ENCODE data around the gene GPR162. TPM values are rescaled to one million over a fixed set of nuclear protein-coding genes. Genes with fewer than 3 reads are reported as not detected.

The GPR162 gene
- total RNA-seq, 1 experiment from 2014 or later, result not detected

- TF ChIP-seq, protein P1, sequence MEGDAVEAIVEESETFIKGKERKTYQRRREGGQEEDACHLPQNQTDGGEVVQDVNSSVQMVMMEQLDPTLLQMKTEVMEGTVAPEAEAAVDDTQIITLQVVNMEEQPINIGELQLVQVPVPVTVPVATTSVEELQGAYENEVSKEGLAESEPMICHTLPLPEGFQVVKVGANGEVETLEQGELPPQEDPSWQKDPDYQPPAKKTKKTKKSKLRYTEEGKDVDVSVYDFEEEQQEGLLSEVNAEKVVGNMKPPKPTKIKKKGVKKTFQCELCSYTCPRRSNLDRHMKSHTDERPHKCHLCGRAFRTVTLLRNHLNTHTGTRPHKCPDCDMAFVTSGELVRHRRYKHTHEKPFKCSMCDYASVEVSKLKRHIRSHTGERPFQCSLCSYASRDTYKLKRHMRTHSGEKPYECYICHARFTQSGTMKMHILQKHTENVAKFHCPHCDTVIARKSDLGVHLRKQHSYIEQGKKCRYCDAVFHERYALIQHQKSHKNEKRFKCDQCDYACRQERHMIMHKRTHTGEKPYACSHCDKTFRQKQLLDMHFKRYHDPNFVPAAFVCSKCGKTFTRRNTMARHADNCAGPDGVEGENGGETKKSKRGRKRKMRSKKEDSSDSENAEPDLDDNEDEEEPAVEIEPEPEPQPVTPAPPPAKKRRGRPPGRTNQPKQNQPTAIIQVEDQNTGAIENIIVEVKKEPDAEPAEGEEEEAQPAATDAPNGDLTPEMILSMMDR (conservative IDR thresholded peaks at IDR 0.05; ENCODE audit: low read depth, low read length), result no peak
- TF ChIP-seq EZH2 (IDR thresholded peaks at IDR 0.05; ENCODE audit: low read length, unreplicated experiment) (no peak), EZH2phosphoT487 (IDR thresholded peaks at IDR 0.05; ENCODE audit: borderline replicate concordance, low read length) (no peak)
- H3K9ac ChIP-seq (ENCODE audit: low read length), result no peak overlapping the region
- DNase-seq, result no peak
- ChIA-PET CTCF (no interaction called here), POLR2A (ENCODE audit: unreplicated experiment) (no interaction called here)
- no peaks in the 10 kb centered on the region for H4K20me1 ChIP-seq (ENCODE audit: low read length)
- H3K36me3 ChIP-seq (ENCODE audit: low read depth, low read length), result no peaks in the 10 kb centered on the region
- no peaks in the 10 kb centered on the region for H3K79me2 ChIP-seq (ENCODE audit: low read length)
- H3K4me2 ChIP-seq (ENCODE audit: low read length), result no peak overlapping the region
- no peaks in the 10 kb centered on the region for H3K9me2 ChIP-seq (replicated peaks; ENCODE audit: low read length)
- no peaks in the 10 kb centered on the region for H3F3A ChIP-seq (ENCODE audit: low read length, unreplicated experiment)
- H3K4me3 ChIP-seq (ENCODE audit: low read length), result no peak overlapping the region
- ATAC-seq, result no peak
- no peak overlapping the region for H2AFZ ChIP-seq (ENCODE audit: low read length)
- no peaks in the 10 kb centered on the region for H3K9me3 ChIP-seq (ENCODE audit: low read length)
- intact Hi-C loops (cut with micrococcal nuclease), result no loop called here
- H3K27ac ChIP-seq (ENCODE audit: low read length), result no peak overlapping the region
- H3K4me1 ChIP-seq (ENCODE audit: insufficient read depth, low read length), result no peaks in the 10 kb centered on the region
- BruUV-seq (replicated peaks), result no TSS peak
- H3K27me3 ChIP-seq (ENCODE audit: low read length), result no peaks in the 10 kb centered on the region
These were observed 3.4 kb upstream of the GPR162 start for GRCh38 chr12:6818222-6818621.

GRCh38 chr12:6818645-6819044, 3.0 kb upstream of the GPR162 start:
- ATAC-seq, result no peak
- Histone ChIP-seq H3F3A (ENCODE audit: low read length, unreplicated experiment) (no peaks in the 10 kb centered on the region), H3K4me3 (ENCODE audit: low read length) (no peak overlapping the region), H4K20me1 (ENCODE audit: low read length) (no peaks in the 10 kb centered on the region), H3K9me2 (replicated peaks; ENCODE audit: low read length) (no peaks in the 10 kb centered on the region), H3K9me3 (ENCODE audit: low read length) (no peaks in the 10 kb centered on the region), H3K36me3 (ENCODE audit: low read depth, low read length) (no peaks in the 10 kb centered on the region), H3K4me1 (ENCODE audit: insufficient read depth, low read length) (no peaks in the 10 kb centered on the region), H3K9ac (ENCODE audit: low read length) (no peak overlapping the region), H2AFZ (ENCODE audit: low read length) (no peak overlapping the region), H3K79me2 (ENCODE audit: low read length) (no peaks in the 10 kb centered on the region), H3K27ac (ENCODE audit: low read length) (no peak overlapping the region), H3K4me2 (ENCODE audit: low read length) (no peak overlapping the region), H3K27me3 (ENCODE audit: low read length) (no peaks in the 10 kb centered on the region)
- TF ChIP-seq EZH2 (IDR thresholded peaks at IDR 0.05; ENCODE audit: low read length, unreplicated experiment) (no peak), EZH2phosphoT487 (IDR thresholded peaks at IDR 0.05; ENCODE audit: borderline replicate concordance, low read length) (no peak)
- TF ChIP-seq, protein P1 (conservative IDR thresholded peaks at IDR 0.05; ENCODE audit: low read depth, low read length), result no peak
- ChIA-PET CTCF (no interaction called here), POLR2A (ENCODE audit: unreplicated experiment) (no interaction called here)
- no TSS peak for BruUV-seq (replicated peaks)
- DNase-seq, result no peak
- intact Hi-C loops (cut with micrococcal nuclease), result no loop called here

DNA sequence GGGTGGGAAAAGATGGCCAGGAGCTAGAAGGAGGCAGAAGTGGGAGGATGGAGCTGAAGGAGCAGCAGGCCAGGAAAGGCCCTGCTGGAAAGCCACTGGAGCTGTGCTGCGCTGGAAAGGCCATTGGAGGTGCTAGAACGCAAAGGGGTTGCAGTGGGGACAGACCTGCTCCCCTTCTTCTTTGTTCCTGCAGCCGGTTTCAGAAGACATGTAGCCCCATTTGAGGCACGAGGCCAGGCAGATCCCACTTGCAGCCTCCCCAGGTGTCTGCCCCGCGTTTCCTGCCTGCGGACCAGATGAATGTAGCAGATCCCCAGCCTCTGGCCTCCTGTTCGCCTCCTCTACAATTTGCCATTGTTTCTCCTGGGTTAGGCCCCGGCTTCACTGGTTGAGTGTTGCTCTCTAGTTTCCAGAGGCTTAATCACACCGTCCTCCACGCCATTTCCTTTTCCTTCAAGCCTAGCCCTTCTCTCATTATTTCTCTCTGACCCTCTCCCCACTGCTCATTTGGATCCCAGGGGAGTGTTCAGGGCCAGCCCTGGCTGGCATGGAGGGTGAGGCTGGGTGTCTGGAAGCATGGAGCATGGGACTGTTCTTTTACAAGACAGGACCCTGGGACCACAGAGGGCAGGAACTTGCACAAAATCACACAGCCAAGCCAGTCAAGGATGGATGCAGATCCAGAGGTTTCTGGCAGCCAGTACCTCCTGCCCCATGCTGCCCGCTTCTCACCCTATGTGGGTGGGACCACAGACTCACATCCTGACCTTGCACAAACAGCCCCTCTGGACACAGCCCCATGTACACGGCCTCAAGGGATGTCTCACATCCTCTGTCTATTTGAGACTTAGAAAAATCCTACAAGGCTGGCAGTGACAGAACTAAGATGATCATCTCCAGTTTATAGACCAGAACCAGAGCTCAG, 2.3 kb upstream of the GPR162 start:
- ATAC-seq (no peak; the same call in 1 of the 2 replicates), DNase-seq (no peak)
- no peak overlapping the region for H3K9ac ChIP-seq (ENCODE audit: low read length)
- ChIA-PET CTCF (no interaction called here), POLR2A (ENCODE audit: unreplicated experiment) (no interaction called here)
- no peaks in the 10 kb centered on the region for H3K4me1 ChIP-seq (ENCODE audit: insufficient read depth, low read length)
- intact Hi-C loops (cut with micrococcal nuclease), result no loop called here
- H3K4me2 ChIP-seq (ENCODE audit: low read length), result no peak overlapping the region
- no peaks in the 10 kb centered on the region for H3K36me3 ChIP-seq (ENCODE audit: low read depth, low read length)
- H3F3A ChIP-seq (ENCODE audit: low read length, unreplicated experiment), result no peaks in the 10 kb centered on the region
- no peak for TF ChIP-seq EZH2 (IDR thresholded peaks at IDR 0.05; ENCODE audit: low read length, unreplicated experiment)
- TF ChIP-seq, protein P1 (conservative IDR thresholded peaks at IDR 0.05; ENCODE audit: low read depth, low read length), result no peak
- no peak for TF ChIP-seq EZH2phosphoT487 (IDR thresholded peaks at IDR 0.05; ENCODE audit: borderline replicate concordance, low read length)
- H3K4me3 ChIP-seq (ENCODE audit: low read length), result no peak overlapping the region
- BruUV-seq (replicated peaks), result no TSS peak
- H3K9me2 ChIP-seq (replicated peaks; ENCODE audit: low read length), result no peaks in the 10 kb centered on the region
- no peaks in the 10 kb centered on the region for H3K79me2 ChIP-seq (ENCODE audit: low read length)
- H2AFZ ChIP-seq (ENCODE audit: low read length), result no peak overlapping the region
- no peaks in the 10 kb centered on the region for H3K27me3 ChIP-seq (ENCODE audit: low read length)
- no peaks in the 10 kb centered on the region for H3K9me3 ChIP-seq (ENCODE audit: low read length)
- H4K20me1 ChIP-seq (ENCODE audit: low read length), result no peaks in the 10 kb centered on the region
- no peak overlapping the region for H3K27ac ChIP-seq (ENCODE audit: low read length)

Measured in PC-3 (cell line).